Measurements from ENCODE around the gene SPRED2.

DNA sequence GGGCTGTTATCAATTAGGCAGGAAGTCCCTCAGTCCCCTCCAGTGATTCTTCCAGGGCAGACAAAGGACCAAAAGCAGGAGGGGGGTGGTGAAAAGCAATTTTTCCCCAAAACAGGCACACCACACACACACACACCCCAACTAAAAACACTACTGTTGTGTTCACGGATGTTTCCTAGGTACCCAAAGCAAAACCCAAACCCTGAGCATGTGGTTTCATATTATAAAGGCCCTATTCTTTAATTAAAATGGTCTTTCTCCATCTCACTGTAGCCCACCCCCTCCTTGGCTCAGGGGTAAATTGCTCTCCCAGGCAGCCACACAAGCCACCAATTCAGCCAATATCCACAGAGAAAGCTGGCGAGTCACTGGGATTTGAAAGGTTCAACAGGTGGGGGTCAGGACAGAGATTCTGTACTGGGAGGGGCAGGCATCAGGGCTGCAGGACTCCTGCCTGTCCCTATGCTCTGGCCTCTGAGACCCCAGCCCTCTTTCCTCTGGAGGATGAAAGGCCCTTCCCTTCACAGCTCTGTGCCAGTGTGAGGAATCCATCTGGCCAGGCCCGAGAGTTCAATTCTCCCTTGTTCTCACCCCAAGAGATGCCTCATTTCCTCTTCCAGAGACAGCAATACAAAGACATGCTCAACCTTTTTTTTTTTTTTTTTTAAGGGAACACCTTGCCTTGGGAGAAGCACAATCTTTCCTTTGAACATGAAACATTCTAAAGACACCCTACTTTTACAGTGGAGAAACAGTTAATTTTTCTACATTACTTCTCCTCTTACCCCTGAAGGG, 43.6 kb downstream of the SPRED2 start:
- TF ChIP-seq, protein P1, sequence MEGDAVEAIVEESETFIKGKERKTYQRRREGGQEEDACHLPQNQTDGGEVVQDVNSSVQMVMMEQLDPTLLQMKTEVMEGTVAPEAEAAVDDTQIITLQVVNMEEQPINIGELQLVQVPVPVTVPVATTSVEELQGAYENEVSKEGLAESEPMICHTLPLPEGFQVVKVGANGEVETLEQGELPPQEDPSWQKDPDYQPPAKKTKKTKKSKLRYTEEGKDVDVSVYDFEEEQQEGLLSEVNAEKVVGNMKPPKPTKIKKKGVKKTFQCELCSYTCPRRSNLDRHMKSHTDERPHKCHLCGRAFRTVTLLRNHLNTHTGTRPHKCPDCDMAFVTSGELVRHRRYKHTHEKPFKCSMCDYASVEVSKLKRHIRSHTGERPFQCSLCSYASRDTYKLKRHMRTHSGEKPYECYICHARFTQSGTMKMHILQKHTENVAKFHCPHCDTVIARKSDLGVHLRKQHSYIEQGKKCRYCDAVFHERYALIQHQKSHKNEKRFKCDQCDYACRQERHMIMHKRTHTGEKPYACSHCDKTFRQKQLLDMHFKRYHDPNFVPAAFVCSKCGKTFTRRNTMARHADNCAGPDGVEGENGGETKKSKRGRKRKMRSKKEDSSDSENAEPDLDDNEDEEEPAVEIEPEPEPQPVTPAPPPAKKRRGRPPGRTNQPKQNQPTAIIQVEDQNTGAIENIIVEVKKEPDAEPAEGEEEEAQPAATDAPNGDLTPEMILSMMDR (IDR thresholded peaks at IDR 0.05): no peak
- TF ChIP-seq POLR2A (IDR thresholded peaks at IDR 0.05): no peak

Measured in testis (tissue), 2 donors.